MCF 10A (cell line): ENCODE data around the gene FBLN5. TPM values are rescaled to one million over a fixed set of nuclear protein-coding genes. Genes with fewer than 3 reads are reported as not detected.

ENCODE experiments used
- BruUV-seq: library from RNA; stranded (reverse); fragments of 400-500 nt; replicated peaks from 2 replicates; lab custom pipeline; 2021; lab: Mats Ljungman, UMichigan
- CTCF ChIA-PET: fragments of 300-600 bp; sonication (Branson Sonifier 250); formaldehyde crosslinking; extraction: SDS; loops from one replicate; lab custom pipeline; 2021; ENCODE audit warnings: antibody characterized with exemption, inconsistent platforms; lab: Yijun Ruan, JAX
- POLR2A ChIA-PET: fragments of 300-600, 350-650 bp; sonication (Branson Sonifier 250); formaldehyde crosslinking; extraction: SDS; loops from one replicate; lab custom pipeline; 2020; ENCODE audit warnings: antibody characterized with exemption, inconsistent platforms; lab: Yijun Ruan, JAX
- DNase-seq: peaks from one replicate; pipeline ENCODE4 v3.0.0-alpha.2; 2018; ENCODE audit not compliant: unreplicated experiment
- H3K27ac Mint-ChIP-seq: one replicate; pipeline ENCODE4 v1.8.0; 2022; ENCODE audit warnings: mild to moderate bottlenecking, low read depth, mixed read lengths; ENCODE audit not compliant: unreplicated experiment
- H3K27me3 Mint-ChIP-seq: one replicate; pipeline ENCODE4 v1.8.0; 2022; ENCODE audit warnings: mixed read lengths; ENCODE audit not compliant: insufficient read depth, unreplicated experiment
- H3K36me3 Mint-ChIP-seq: one replicate; pipeline ENCODE4 v1.8.0; 2022; ENCODE audit warnings: mild to moderate bottlenecking, moderate library complexity, mixed read lengths; ENCODE audit not compliant: insufficient read depth, unreplicated experiment
- H3K4me1 Mint-ChIP-seq: one replicate; pipeline ENCODE4 v1.8.0; 2022; ENCODE audit warnings: mixed read lengths; ENCODE audit not compliant: insufficient read depth, unreplicated experiment
- H3K4me3 Mint-ChIP-seq: one replicate; pipeline ENCODE4 v1.8.0; 2022; ENCODE audit warnings: mild to moderate bottlenecking, moderate library complexity, mixed read lengths; ENCODE audit not compliant: unreplicated experiment
- H3K9me3 Mint-ChIP-seq: one replicate; pipeline ENCODE4 v1.8.0; 2022; ENCODE audit warnings: mixed read lengths; ENCODE audit not compliant: unreplicated experiment
- intact Hi-C: fragments of 100-400 bp; cut with micrococcal nuclease; formaldehyde crosslinking; loops from 2 replicates; pipeline ENCODE4 v1.14.1; 2022
- total RNA-seq: library from RNA; stranded (reverse); gene quantifications from 2 replicates; pipeline ENCODE4 v1.2.3, GENCODE V29; 2022
- TF ChIP-seq, protein P1 (sequence below): fragments of 200-600 bp; IDR thresholded peaks from one replicate; pipeline ENCODE4 v1.8.0; 2022; ENCODE audit warnings: antibody characterized with exemption, mild to moderate bottlenecking; ENCODE audit not compliant: unreplicated experiment

Gene FBLN5
- total RNA-seq, 1 experiment from 2014 or later = 14.8 TPM

DNA sequence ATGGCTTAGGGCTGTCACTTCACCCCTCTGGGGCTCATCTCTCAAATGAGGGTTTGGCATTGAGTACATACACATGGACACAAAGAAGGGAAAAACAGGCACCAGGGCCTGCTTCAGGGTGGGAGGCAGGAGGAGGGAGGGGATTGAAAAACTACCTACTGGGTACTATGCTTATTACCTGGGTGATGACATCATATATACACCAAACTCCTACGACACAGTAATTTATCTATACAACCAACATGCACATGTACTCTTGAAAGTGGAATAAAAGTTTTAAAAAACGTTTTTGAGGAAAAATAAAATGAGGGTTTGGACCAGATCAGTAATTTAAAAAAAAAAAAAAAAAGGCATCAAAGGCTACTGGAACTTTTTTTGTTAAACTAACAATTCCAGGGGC, 76.6 kb downstream of the FBLN5 start:
- Mint-ChIP-seq H3K27ac (no peak overlapping the region), H3K27me3 (no peaks in the 10 kb centered on the region), H3K9me3 (no peaks in the 10 kb centered on the region), H3K4me1 (peaks cover 23% of the 10 kb centered on the region), H3K4me3 (no peak overlapping the region), H3K36me3 (no peaks in the 10 kb centered on the region)
- CTCF ChIA-PET = interaction anchor here (0.6 kb wide), 1 partner anchor 43 kb away, joined by 3 read pairs; no protein-coding TSS in a partner anchor
- no TSS peak for BruUV-seq
- intact Hi-C loops = no loop called here
- POLR2A ChIA-PET = no interaction called here
- no peak for DNase-seq
- TF ChIP-seq, protein P1, sequence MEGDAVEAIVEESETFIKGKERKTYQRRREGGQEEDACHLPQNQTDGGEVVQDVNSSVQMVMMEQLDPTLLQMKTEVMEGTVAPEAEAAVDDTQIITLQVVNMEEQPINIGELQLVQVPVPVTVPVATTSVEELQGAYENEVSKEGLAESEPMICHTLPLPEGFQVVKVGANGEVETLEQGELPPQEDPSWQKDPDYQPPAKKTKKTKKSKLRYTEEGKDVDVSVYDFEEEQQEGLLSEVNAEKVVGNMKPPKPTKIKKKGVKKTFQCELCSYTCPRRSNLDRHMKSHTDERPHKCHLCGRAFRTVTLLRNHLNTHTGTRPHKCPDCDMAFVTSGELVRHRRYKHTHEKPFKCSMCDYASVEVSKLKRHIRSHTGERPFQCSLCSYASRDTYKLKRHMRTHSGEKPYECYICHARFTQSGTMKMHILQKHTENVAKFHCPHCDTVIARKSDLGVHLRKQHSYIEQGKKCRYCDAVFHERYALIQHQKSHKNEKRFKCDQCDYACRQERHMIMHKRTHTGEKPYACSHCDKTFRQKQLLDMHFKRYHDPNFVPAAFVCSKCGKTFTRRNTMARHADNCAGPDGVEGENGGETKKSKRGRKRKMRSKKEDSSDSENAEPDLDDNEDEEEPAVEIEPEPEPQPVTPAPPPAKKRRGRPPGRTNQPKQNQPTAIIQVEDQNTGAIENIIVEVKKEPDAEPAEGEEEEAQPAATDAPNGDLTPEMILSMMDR = no peak

DNA sequence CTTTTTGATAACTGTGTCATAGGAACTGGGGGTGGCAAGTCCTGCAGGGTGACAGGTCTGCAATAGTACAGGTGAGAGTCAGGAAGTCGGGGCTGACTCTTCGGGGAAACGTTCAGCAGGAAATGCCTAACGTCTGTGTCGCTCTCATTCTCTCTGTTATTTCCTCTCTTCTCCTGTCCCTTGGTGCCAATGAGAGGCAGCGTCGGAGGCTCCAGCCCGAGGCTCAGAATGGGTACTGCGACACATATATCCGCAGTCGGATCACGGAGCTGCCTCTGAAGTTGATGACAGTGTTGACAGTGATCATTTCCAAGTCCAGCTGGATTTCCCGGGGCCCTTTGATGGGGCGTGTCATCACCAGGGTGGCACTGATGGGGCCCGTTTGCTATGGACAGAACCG, 77.5 kb downstream of the FBLN5 start:
- Mint-ChIP-seq H3K4me3 (no peak overlapping the region), H3K4me1 (peaks cover 23% of the 10 kb centered on the region), H3K36me3 (no peaks in the 10 kb centered on the region), H3K27ac (peak overlapping the region; percentile 12), H3K27me3 (no peaks in the 10 kb centered on the region), H3K9me3 (no peaks in the 10 kb centered on the region)
- ChIA-PET CTCF (no interaction called here), POLR2A (no interaction called here)
- DNase-seq = no peak
- intact Hi-C loops = no loop called here
- TF ChIP-seq, protein P1 = no peak
- no TSS peak for BruUV-seq

DNA sequence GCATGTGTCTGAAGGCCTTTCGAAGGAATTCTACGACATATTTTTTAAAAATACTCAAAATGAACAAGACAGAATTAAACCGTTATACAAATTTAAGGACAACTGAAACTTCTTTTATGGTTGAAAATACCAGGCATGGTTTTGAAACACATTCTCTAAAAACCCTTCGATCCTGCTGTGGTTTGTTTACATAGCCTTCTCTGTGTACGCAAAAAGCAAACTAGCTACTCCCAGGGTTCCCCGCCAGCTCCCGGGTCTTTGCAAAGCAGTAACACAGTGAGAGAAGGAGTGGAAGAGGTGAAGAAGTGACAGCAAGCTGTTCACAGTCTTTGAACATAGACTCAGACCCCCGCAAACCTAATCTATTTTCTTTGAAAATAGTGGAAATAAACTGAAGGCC, 77.9 kb downstream of the FBLN5 start:
- Mint-ChIP-seq H3K27me3 (no peaks in the 10 kb centered on the region), H3K36me3 (no peaks in the 10 kb centered on the region), H3K4me3 (no peak overlapping the region), H3K27ac (peak overlapping the region; percentile 12), H3K9me3 (no peaks in the 10 kb centered on the region), H3K4me1 (peaks cover 23% of the 10 kb centered on the region)
- ChIA-PET POLR2A (no interaction called here), CTCF (no interaction called here)
- no peak for DNase-seq
- TF ChIP-seq, protein P1 = no peak
- intact Hi-C loops = no loop called here
- no TSS peak for BruUV-seq

DNA sequence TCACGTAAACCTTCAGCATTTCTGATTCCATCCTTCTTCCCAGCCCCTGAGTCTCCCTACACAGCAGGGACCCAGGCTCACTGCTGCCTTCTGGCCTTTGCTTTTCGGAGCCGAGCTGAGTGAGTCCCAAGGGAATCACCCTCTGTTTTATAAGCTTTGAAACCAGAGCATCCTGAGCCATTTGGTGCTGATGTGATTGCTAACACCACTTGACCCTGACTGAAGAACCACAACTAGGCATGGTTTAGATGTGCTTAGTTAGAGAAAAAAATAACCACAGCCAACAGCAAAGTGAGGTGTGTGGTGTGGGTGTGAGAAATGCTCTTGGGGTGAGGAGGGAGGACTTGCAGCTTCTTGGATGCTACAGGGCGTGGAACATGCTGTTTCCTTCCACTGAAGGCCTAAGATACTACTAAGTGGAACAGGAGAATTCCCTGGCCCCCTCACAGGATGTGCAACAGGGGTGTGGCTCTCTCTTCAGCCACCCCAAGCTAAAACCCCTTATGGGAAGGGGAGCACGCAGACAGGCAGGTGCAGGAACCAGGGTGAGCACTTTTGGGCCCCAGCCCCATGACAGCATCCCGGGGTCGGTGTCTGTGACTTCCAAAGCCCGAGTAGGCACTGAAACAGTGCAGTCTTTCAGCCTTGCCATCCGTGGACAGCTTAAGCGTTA, 80.0 kb downstream of the FBLN5 start, which contains the start of gene TC2N:
Gene TC2N (minus strand): TSS at position 221 of the 673 bp plus-strand sequence. CDS start 53,767 bp downstream, outside the sequence.
- DNase-seq = no peak
- no peaks in the 10 kb centered on the region for H3K36me3 Mint-ChIP-seq
- no TSS peak for BruUV-seq
- no peaks in the 10 kb centered on the region for H3K9me3 Mint-ChIP-seq
- no peaks in the 10 kb centered on the region for H3K27me3 Mint-ChIP-seq
- H3K27ac Mint-ChIP-seq = no peak within 1 kb of the TSS
- ChIA-PET POLR2A (no interaction called here), CTCF (interaction anchor here (0.7 kb wide), 1 partner anchor 13 kb away, joined by 3 read pairs; no protein-coding TSS in a partner anchor)
- intact Hi-C loops = no loop called here
- TF ChIP-seq, protein P1 = no peak
- H3K4me3 Mint-ChIP-seq = no peak within 1 kb of the TSS
- H3K4me1 Mint-ChIP-seq = peaks cover 18% of the 10 kb centered on the region
